ENCODE measurements around the gene ART3. TPM values are rescaled to one million over a fixed set of nuclear protein-coding genes. Genes with fewer than 3 reads are reported as not detected.

ART3 gene
- total RNA-seq, 1 experiment from 2014 or later = 0.59 TPM

DNA sequence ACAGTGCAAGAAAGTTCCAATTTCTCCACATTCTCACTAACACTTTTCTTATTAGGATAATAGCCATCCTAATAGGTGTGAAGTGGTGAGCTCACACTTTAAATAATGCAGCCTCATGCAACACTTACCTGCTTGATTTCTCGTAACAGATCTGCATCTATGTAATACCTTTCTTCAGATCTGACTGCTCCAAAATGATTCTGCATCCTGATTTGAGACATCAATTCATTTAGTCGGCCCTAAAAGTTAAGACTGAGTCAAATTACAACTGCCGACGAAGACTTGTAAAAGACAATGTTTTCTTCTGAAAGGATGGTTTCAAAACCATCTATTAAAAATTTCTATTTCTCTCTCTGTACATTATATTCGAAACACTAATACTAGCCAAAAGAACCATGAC is 43.0 kb downstream of the ART3 start (continued):
- TF ChIP-seq ZNF532 (CRISPR knock-in tag; IDR thresholded peaks at IDR 0.05; ENCODE audit: borderline replicate concordance) (no peak), NR3C1 (CRISPR knock-in tag; conservative IDR thresholded peaks at IDR 0.05; ENCODE audit: low read depth) (no peak), AR (CRISPR knock-in tag; IDR thresholded peaks at IDR 0.05) (no peak), GRHL2 (CRISPR knock-in tag; IDR thresholded peaks at IDR 0.05; ENCODE audit: insufficient replicate concordance, severe bottlenecking) (no peak), ZMAT4 (CRISPR knock-in tag; IDR thresholded peaks at IDR 0.05) (no peak), OVOL2 (CRISPR knock-in tag; IDR thresholded peaks at IDR 0.05; ENCODE audit: borderline replicate concordance) (no peak), NR2C2 (CRISPR knock-in tag; IDR thresholded peaks at IDR 0.05) (no peak), CTCF (IDR thresholded peaks at IDR 0.05) (no peak), JAZF1 (CRISPR knock-in tag; IDR thresholded peaks at IDR 0.05) (no peak), FOXK1 (CRISPR knock-in tag; IDR thresholded peaks at IDR 0.05) (no peak), NFATC4 (CRISPR knock-in tag; IDR thresholded peaks at IDR 0.05) (no peak), AFF4 (CRISPR knock-in tag; IDR thresholded peaks at IDR 0.05; ENCODE audit: borderline replicate concordance) (no peak), GABPB1 (CRISPR knock-in tag; IDR thresholded peaks at IDR 0.05) (no peak)
- TF ChIP-seq, protein P1, sequence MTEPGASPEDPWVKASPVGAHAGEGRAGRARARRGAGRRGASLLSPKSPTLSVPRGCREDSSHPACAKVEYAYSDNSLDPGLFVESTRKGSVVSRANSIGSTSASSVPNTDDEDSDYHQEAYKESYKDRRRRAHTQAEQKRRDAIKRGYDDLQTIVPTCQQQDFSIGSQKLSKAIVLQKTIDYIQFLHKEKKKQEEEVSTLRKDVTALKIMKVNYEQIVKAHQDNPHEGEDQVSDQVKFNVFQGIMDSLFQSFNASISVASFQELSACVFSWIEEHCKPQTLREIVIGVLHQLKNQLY (CRISPR knock-in tag; IDR thresholded peaks at IDR 0.05) = no peak
